Hematopoietic multipotent progenitor cell (in vitro differentiated cells): ENCODE data around the gene MMS22L. TPM values are rescaled to one million over a fixed set of nuclear protein-coding genes. Genes with fewer than 3 reads are reported as not detected.

Experiments used
- DNase-seq, 3 donors: peaks; one replicate each; pipeline ENCODE4 v3.0.0-alpha.2; 2011 to 2015; ENCODE audit warnings: low read depth in 2 of 3, low spot score in 2 of 3
- total RNA-seq: library from RNA; depleted of rRNA; stranded (reverse); fragments of >200 nt; gene quantifications from one replicate; pipeline ENCODE4 v1.2.3, GENCODE V29; 2012

Gene MMS22L
- 12.4 TPM for total RNA-seq

GRCh38 chr6:97282726-97283617 is at the start of gene MMS22L:
MMS22L (minus strand) TSS chr6:97283216; CDS start chr6:97282477, 739 bp downstream.
- peak; percentile 81 to 98 (median 96) for DNase-seq

DNA sequence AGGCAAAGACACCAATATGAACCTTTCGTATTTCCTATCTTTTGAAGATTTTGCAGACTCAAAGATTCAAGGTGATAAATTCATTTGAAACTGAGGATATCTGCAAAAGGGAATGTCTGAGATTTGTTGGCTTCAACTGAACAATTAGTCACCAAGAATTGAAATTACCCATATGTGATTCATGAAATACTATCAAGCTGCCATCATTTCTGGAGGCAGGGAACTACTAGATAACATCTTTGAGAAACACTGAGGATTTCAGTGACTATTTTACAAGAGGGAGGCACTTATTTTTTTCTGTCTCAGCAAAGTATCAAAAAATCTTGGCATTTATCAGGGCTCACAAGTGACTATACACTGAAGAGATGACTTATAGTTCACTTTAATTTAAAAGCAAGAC is 39.8 kb upstream of the MMS22L start:
- no peak for DNase-seq

GRCh38 chr6:97322226-97322625 is 39.2 kb upstream of the MMS22L start:
- DNase-seq: no peak

- no peak for DNase-seq
Observed at GRCh38 chr6:97316978-97317377, 34.0 kb upstream of the MMS22L start.

- DNase-seq: no peak
Observed at GRCh38 chr6:97312241-97312640, 29.2 kb upstream of the MMS22L start.

DNA sequence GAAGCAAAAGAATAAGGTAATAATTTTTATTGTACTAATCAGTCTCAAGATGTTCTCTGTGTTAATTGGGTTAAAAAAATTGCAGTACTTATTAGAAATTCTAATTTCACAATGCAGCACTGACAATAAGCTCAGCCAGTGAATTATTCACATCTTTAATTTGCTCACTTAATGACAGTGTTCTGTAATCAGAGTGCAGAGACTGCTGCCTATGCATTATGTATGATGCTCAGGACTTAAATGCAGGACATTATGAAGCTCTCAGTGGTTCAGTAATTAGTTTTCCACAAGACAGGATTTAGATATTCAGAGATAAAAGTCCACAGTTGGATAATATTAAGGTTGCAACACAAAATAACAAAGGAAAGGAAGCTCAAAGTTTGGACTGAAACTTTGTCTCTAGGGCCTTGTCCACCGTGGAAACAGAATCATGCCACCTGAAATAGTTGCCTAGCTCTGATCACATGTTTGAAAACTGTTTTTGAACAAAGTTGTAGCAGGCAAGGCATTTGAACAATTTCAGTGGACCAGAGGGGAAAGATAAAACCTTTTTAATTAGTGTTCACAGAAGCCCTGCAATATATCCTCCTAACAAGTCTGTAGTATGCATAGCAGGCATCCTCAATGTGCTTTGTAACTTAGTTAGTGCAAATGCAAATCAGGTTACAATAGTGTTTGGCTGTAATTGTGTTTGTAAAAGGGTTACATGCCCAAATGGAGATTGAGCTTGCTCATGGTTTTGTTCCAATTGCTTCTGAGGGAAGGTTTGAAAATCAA is 23.7 kb upstream of the MMS22L start:
- DNase-seq: no peak

- no peak for DNase-seq
Observed at GRCh38 chr6:97305414-97306066, 22.5 kb upstream of the MMS22L start.

DNA sequence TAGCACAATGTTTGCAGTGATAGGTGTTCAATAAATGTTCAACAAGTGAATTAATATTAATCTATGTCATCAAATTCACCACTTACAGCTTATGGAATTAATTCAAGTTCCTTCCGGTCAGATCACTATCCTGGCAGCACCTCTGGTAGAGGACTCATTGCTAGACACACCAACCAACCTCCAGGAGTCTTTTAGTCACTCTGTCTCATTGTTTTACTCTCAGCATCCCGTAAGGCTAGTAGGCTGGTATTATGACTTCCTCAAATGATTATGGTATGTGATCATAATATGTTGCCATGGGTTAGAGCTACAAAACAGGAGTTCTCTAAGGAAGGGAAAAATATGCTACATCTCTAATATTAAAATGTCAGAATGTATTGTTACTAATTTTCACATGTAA is 21.7 kb upstream of the MMS22L start:
- no peak for DNase-seq

- no peak for DNase-seq
Observed at GRCh38 chr6:97294451-97294850, 11.4 kb upstream of the MMS22L start.

- DNase-seq: no peak
Observed at GRCh38 chr6:97293198-97293696, 10.2 kb upstream of the MMS22L start.

DNA sequence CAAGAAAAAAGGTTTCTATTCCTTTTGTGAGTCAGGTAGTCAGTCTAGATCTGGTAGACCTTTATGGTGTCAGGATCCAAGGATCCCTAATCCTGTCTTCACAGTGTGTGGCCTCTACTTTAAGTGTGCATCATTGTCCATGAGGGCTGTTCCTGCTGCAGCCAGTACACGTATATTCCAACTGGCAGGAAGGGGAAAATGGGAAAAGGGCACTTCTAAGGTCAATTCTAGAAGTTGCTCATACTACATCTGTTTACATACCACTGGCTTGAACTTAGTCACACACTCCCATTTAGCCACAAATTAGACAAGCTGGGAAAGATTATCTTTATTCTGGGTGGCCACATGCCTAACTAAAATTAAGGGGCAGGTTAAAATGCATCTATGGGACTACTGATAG is 9.7 kb upstream of the MMS22L start:
- DNase-seq: no peak

DNA sequence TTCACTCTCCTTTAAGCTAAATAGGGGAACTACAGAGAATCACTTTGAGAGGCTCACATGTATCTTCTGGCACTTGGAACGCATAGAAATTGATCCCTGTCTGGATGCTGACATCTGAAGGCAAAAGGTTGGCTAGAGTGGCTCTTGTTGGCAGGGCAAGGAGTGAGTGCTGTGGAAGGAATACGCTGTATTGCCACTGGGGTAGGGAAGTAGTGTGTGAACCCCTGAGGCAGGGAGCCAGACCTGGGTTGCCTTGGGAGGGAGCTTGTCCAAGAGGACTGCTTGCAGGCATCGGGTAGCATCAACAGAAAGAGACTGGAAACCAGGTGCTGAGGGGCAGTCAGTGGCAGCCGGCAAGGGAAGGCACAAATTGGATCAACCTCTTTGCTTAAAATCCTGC is 8.9 kb upstream of the MMS22L start:
- DNase-seq: no peak

GRCh38 chr6:97289332-97289731 is 6.3 kb upstream of the MMS22L start:
- DNase-seq: no peak

DNA sequence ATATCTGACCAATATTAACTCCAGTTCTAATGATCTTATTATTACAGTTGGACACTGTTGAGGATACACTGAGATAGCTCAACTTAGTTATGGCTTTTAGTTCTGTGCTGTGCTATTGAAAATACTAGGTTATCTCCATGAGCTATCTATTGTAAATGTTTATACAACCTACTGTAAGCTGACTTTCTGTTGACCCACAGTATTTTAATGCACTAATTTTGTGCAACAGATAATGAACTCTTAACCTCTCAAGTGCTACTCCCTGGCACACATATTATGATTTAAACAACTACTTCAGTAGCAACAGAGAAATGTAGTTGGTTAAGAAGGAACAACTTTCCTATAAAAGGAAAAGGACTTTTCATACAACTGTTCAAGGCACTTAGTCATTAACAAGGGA is 5.2 kb upstream of the MMS22L start:
- no peak for DNase-seq

DNA sequence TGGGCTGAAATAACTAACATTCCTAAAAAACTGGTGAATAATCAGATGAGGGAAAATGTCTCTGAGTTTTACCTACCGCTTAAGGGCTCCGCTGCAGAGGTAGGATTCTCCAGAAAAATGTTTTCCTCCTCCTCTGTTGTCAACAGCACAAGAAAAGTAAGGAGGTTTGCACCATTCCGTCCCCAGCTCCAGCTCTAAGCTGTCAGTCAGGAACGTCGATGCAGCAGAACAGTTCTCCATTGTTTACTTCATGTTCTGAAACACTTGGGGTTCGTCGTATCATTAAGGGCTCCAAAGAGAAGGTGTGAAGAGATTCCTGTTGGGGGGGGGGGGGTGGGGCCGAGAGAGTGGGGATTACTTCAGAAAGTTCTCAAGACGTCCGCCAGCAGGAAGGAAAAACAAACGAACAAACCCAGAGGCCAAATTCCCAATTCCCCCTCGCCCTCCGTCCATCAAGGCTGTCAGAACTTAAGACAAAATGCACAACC is 734 bp downstream of the MMS22L start:
- DNase-seq: peak in 2 of 3 donors; percentile 16 to 23

- no peak for DNase-seq
Observed at GRCh38 chr6:97280766-97281165, 2.2 kb downstream of the MMS22L start.

DNA sequence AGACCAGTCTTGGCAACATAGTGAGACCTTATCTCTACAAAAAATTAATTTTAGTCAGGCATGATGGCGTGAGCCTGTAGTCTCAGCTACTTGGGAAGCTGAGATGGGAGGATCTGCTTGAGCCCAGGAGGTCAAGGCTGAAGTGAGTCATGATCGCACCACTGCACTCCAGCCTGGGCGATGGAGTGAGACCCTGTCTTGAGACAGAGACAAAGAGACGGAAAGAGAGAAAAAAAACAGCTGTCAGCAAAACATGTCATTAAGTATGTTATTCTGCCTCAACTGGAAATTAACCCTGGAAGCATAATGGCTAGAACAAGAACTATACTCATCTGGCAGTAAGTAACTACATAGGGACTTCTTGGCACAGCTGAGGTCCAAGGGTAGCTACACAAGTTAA is 7.2 kb downstream of the MMS22L start:
- DNase-seq: no peak

DNA sequence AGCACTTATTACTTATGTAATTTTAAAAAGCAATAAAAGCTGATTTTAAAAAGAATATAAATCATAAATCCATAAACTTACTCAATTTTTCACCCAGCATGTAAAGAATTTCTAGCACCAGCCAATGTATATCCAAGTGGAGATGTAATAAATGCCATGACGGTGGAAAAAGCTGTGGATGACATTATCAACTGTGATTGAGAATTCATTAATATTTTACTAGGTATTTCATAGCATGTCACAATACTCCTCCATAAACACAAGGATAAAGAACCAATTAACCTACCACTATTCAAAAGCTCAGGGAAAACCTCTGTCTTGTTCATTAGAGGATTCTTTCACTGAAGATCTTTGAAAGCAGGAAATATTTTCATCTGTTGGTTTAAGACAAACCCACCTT is 13.2 kb downstream of the MMS22L start:
- no peak for DNase-seq

DNA sequence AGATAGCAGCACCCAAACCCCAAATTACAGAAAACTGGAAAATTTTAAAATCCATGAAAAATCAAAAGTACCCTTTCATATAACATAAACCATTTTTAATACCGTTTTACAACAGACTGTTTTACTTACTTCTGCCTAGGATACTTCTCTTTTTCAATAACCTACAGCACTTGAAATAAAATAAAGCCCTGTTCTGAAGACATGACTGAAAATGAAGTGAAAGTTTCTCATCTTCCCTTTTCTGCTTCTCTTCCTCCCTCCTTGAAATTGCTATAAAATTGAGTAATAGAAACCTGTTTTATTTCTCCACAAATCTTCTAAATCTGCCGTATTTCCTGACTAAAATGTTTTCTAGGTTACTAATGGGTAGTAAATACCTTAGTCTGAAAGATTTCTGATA is 20.3 kb downstream of the MMS22L start:
- DNase-seq: no peak

DNA sequence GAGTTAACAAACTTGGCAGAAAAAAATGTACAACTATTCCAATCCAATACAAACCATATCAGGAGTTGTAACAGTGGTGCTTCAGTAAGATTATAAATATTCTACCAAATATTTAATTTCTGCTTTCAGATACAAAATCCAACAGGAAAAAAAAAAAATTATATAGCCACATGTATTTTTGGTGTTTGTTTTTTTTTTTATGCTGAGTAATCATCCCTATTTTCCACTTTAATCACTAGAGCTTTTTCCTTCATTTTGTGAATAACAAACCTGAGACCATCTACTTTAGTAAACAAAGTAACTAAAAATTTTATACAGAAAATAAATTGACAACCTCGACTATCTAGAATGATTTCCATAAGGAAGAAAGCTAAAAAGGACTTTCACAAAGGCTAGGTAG is 36.2 kb downstream of the MMS22L start:
- no peak for DNase-seq

GRCh38 chr6:97240222-97240621 is 42.8 kb downstream of the MMS22L start:
- no peak for DNase-seq
